SK-N-SH (cell line): ENCODE data around the gene PLK3. TPM values are rescaled to one million over a fixed set of nuclear protein-coding genes. Genes with fewer than 3 reads are reported as not detected.
A peak's percentile ranks its signal among the peaks of the same experiment; 100 is the strongest.

ENCODE experiments used
- CTCF ChIA-PET: fragments of 300-600, 350-600 bp; formaldehyde crosslinking; extraction: SDS; loops from one replicate; lab custom pipeline; 2021; lab: Yijun Ruan, JAX
- POLR2A ChIA-PET: fragments of 350-600 bp; sonication (Branson Sonifier 250); formaldehyde crosslinking; extraction: SDS; loops from one replicate; lab custom pipeline; 2020; ENCODE audit warnings: antibody characterized with exemption, inconsistent platforms; lab: Yijun Ruan, JAX
- DNase-seq: peaks from one replicate; pipeline ENCODE4 v3.0.0; 2012
- H2AFZ ChIP-seq: fragments of 200-600 bp; sonication (generic); 2 replicates; pipeline ENCODE4 v1.8.1; 2016; ENCODE audit warnings: antibody characterized with exemption, mild to moderate bottlenecking, low read depth
- H3F3A ChIP-seq: fragments of 200-600 bp; sonication (generic); replicated peaks from 2 replicates; pipeline ENCODE3; 2016; ENCODE audit warnings: antibody characterized with exemption, mild to moderate bottlenecking; ENCODE audit not compliant: insufficient read depth
- H3K27ac ChIP-seq, 2 experiments: fragments of 200-500 bp in 1 of 2; fragments of 200-600 bp in 1 of 2; sonication (Bioruptor generic) in 1 of 2; sonication (generic), shearing (Covaris generic) in 1 of 2; 2 replicates each; pipeline versions ENCODE4 v1.5.1 to v1.6.1; 2014 to 2016; ENCODE audit warnings: low read depth in 2 of 2, inconsistent platforms in 1 of 2, low read length in 1 of 2, mild to moderate bottlenecking in 1 of 2, mixed read lengths in 1 of 2
- H3K27me3 ChIP-seq: fragments of 200-600 bp; sonication (generic), shearing (Covaris generic); 2 replicates; pipeline ENCODE4 v1.6.1; 2016; ENCODE audit warnings: mixed run types; ENCODE audit not compliant: insufficient read depth
- H3K36me3 ChIP-seq, 2 experiments: fragments of 200-500 bp in 1 of 2; fragments of 200-600 bp in 1 of 2; sonication (Bioruptor generic) in 1 of 2; sonication (generic) in 1 of 2; replicated peaks in 1 of 2; 2 replicates each; pipeline versions ENCODE3 to v1.5.1; 2014 to 2016; ENCODE audit warnings: low read length in 1 of 2, mild to moderate bottlenecking in 1 of 2; ENCODE audit not compliant: insufficient read depth in 2 of 2, control insufficient read depth in 1 of 2
- H3K4me1 ChIP-seq, 2 experiments: fragments of 200-500 bp in 1 of 2; fragments of 200-600 bp in 1 of 2; sonication (Bioruptor generic) in 1 of 2; sonication (generic), shearing (Covaris generic) in 1 of 2; 2 replicates each; pipeline versions ENCODE4 v1.5.1 to v1.6.1; 2014 to 2016; ENCODE audit warnings: low read depth in 1 of 2, low read length in 1 of 2, mixed run types in 1 of 2; ENCODE audit not compliant: insufficient read depth in 2 of 2, control insufficient read depth in 1 of 2
- H3K4me2 ChIP-seq: fragments of 200-600 bp; sonication (generic), shearing (Covaris generic); 2 replicates; pipeline ENCODE4 v1.6.1; 2017; ENCODE audit warnings: mixed run types
- H3K4me3 ChIP-seq, 2 experiments: fragments of 200-500 bp in 1 of 2; fragments of 200-600 bp in 1 of 2; sonication (Bioruptor generic) in 1 of 2; sonication (generic), shearing (Covaris generic) in 1 of 2; 2 replicates each; pipeline versions ENCODE4 v1.5.1 to v1.8.1; 2014 to 2016; ENCODE audit warnings: low read depth in 2 of 2, inconsistent platforms in 1 of 2, low read length in 1 of 2, mild to moderate bottlenecking in 1 of 2, mixed read lengths in 1 of 2, moderate library complexity in 1 of 2
- H3K79me2 ChIP-seq: fragments of 200-600 bp; sonication (generic); 2 replicates; pipeline ENCODE4 v1.8.1; 2017; ENCODE audit warnings: mild to moderate bottlenecking; ENCODE audit not compliant: insufficient read depth
- H3K9ac ChIP-seq: fragments of 200-600 bp; sonication (generic); 2 replicates; pipeline ENCODE4 v1.6.1; 2017; ENCODE audit warnings: mixed run types
- H3K9me2 ChIP-seq: fragments of 200-600 bp; sonication (generic); 2 replicates; pipeline ENCODE4 v1.6.1; 2017; ENCODE audit warnings: mixed run types
- H3K9me3 ChIP-seq: fragments of 200-600 bp; sonication (generic); 2 replicates; pipeline ENCODE4 v1.6.1; 2017; ENCODE audit warnings: mixed run types, mild to moderate bottlenecking, moderate library complexity
- H4K20me1 ChIP-seq: fragments of 200-600 bp; sonication (generic); 2 replicates; pipeline ENCODE4 v1.6.1; 2017; ENCODE audit warnings: mild to moderate bottlenecking, mixed run types; ENCODE audit not compliant: insufficient read depth
- EZH2phosphoT487 ChIP-seq: fragments of 200-600 bp; sonication (generic); IDR thresholded peaks from 2 replicates; pipeline ENCODE4 v1.6.1; 2017; ENCODE audit warnings: low read depth, mixed run types, mild to moderate bottlenecking, antibody characterized with exemption, moderate library complexity, borderline replicate concordance
- GABPA ChIP-seq: IDR thresholded peaks from 2 replicates; pipeline ENCODE4 v1.4.0; 2012; ENCODE audit warnings: low read depth, mild to moderate bottlenecking
- GATA2 ChIP-seq: sonication (generic); formaldehyde crosslinking; IDR thresholded peaks from 2 replicates; pipeline ENCODE4 v1.5.0; 2020; ENCODE audit warnings: mild to moderate bottlenecking, missing genetic modification reagents
- JUND ChIP-seq: IDR thresholded peaks from 2 replicates; pipeline ENCODE4 v1.4.0; 2012
- MEF2A ChIP-seq: IDR thresholded peaks from 2 replicates; pipeline ENCODE4 v1.4.0; 2012; ENCODE audit warnings: low read depth, borderline replicate concordance
- MXI1 ChIP-seq: IDR thresholded peaks from 2 replicates; pipeline ENCODE4 v1.6.1; 2012; ENCODE audit warnings: mild to moderate bottlenecking, low read depth, low read length, improper control_type of control experiment
- NFIC ChIP-seq: IDR thresholded peaks from 2 replicates; pipeline ENCODE4 v1.4.0; 2012; ENCODE audit warnings: borderline replicate concordance
- PBX3 ChIP-seq: IDR thresholded peaks from 2 replicates; pipeline ENCODE4; 2012
- POLR2AphosphoS5 ChIP-seq: IDR thresholded peaks from 2 replicates; pipeline ENCODE4 v1.6.1; 2012; ENCODE audit warnings: low read depth, low read length
- RAD21 ChIP-seq: IDR thresholded peaks from 2 replicates; pipeline ENCODE4 v1.6.1; 2012; ENCODE audit warnings: mild to moderate bottlenecking, low read length
- RCOR1 ChIP-seq: fragments of 150-350 bp; IDR thresholded peaks from 2 replicates; pipeline ENCODE4 v1.6.1; 2017; ENCODE audit warnings: antibody characterized with exemption, low read length
- SMC3 ChIP-seq: IDR thresholded peaks from 2 replicates; pipeline ENCODE4 v1.6.1; 2012; ENCODE audit warnings: low read depth, low read length, improper control_type of control experiment
- TEAD4 ChIP-seq: IDR thresholded peaks from 2 replicates; pipeline ENCODE4 v1.4.0; 2012; ENCODE audit warnings: mild to moderate bottlenecking, borderline replicate concordance; ENCODE audit not compliant: insufficient read depth
- ZBTB33 ChIP-seq: IDR thresholded peaks from 2 replicates; pipeline ENCODE4 v1.4.0; 2012; ENCODE audit warnings: low read depth, borderline replicate concordance
- WGBS: methylation state at CpG from one replicate; pipeline ENCODE4 v1.1.6; 2017; ENCODE audit warnings: low lambda C conversion rate; 5-methylcytosine and 5-hydroxymethylcytosine counted together
- polyA plus RNA-seq, 3 experiments: library from polyadenylated mRNA; depleted of rRNA; stranded (reverse); fragments of >200 nt; gene quantifications; 2 replicates each; pipeline ENCODE4 v1.2.3, GENCODE V29; 2012

Gene PLK3
- polyA plus RNA-seq, 1 of the 3 experiments (the other 2 are of a cell fraction), result 82.8 TPM

GRCh38 chr1:44808063-44808937 is 8.1 kb downstream of the PLK3 start, which contains the start of gene BTBD19:
Gene BTBD19 (plus strand): TSS chr1:44808523. CDS start chr1:44808821, 298 bp downstream.
- Histone ChIP-seq H3K9me3 (no peaks in the 10 kb centered on the region), H3K27me3 (no peaks in the 10 kb centered on the region), H3K36me3 (peaks cover 30 to 40% of the 10 kb centered on the region in 2 experiments), H3K4me3 (peak within 1 kb of the TSS; percentile 43 to 54), H2AFZ (no peak within 1 kb of the TSS), H3K9me2 (no peaks in the 10 kb centered on the region), H3K4me2 (peak within 1 kb of the TSS; percentile 76), H3F3A (peaks cover 68% of the 10 kb centered on the region), H3K27ac (peak within 1 kb of the TSS; percentile 94 to 100), H3K9ac (peak within 1 kb of the TSS; percentile 94), H4K20me1 (peaks cover 3% of the 10 kb centered on the region; the same call in 1 of the 2 replicates), H3K79me2 (peaks cover 67% of the 10 kb centered on the region), H3K4me1 (peaks cover 54 to 82% of the 10 kb centered on the region in 2 experiments; a peak in 3 of 4 replicates)
- 25% methylated on average over 19 of the region's 23 CpGs for WGBS
- ChIA-PET POLR2A (interaction anchor here (0.9 to 3.2 kb wide), 6 partner anchors 9 to 178 kb away, joined by 3 to 29 read pairs (median 11); partner anchors contain the start of genes EIF2B3, PLK3 and RPS8), CTCF (interaction anchor here (0.6 to 2.4 kb wide), 8 partner anchors 8 to 202 kb away, joined by 3 to 11 read pairs (median 4); partner anchors contain the start of genes HECTD3, PLK3 and RPS8)
- DNase-seq, result peak; percentile 93
- TF ChIP-seq JUND (no peak), ZBTB33 (no peak), EZH2phosphoT487 (no peak), RCOR1 (no peak), NFIC (no peak), POLR2AphosphoS5 (no peak), TEAD4 (no peak), GABPA (no peak), RAD21 (no peak), PBX3 (no peak), MXI1 (0 out of 2 replicates have a peak, but pooled peaks have one; percentile 38), SMC3 (0 out of 2 replicates have a peak, but pooled peaks have one; percentile 8), GATA2 (no peak), MEF2A (no peak)
